ENCODE results near the gene GPR61. TPM values are rescaled to one million over a fixed set of nuclear protein-coding genes. Genes with fewer than 3 reads are reported as not detected.

GPR61 gene
- total and polyA plus RNA-seq, 9 of the 15 experiments (the other 6 are each of a cell fraction or from before 2014, with no cell fraction given): 0.04 to 1.1 (median 0.25) TPM; not detected in 4

- TF ChIP-seq ZNF584 (CRISPR knock-in tag; IDR thresholded peaks at IDR 0.05; ENCODE audit: low read depth): no peak
These were observed 8.3 kb upstream of the GPR61 start (continued) for GRCh38 chr1:109531380-109531779.

- TF ChIP-seq SFPQ (IDR thresholded peaks at IDR 0.05; ENCODE audit: low read depth, low read length): no peak
- TF ChIP-seq EGR1 (conservative IDR thresholded peaks at IDR 0.05): 0 out of 2 replicates have a peak, but pooled peaks have one; percentile 3
- no peak for TF ChIP-seq ATF7 (IDR thresholded peaks at IDR 0.05)
- TF ChIP-seq HNRNPH1 (optimal IDR thresholded peaks at IDR 0.05; ENCODE audit: low read depth, low read length): no peak
- TF ChIP-seq SIN3A (IDR thresholded peaks at IDR 0.05; ENCODE audit: borderline replicate concordance in 2 of 2, control insufficient read depth in 1 of 2, low read depth in 2 of 2, low read length in 2 of 2): 0 out of 4 replicates have a peak, but pooled peaks of 1 of the 2 experiments have one; percentile 2
- TF ChIP-seq MTA1 (IDR thresholded peaks at IDR 0.05; ENCODE audit: borderline replicate concordance): no peak
- TF ChIP-seq SUPT5H (IDR thresholded peaks at IDR 0.05): no peak
- TF ChIP-seq NR2C1 (IDR thresholded peaks at IDR 0.05): no peak
- no peak for TF ChIP-seq NR2C1 (tag; IDR thresholded peaks at IDR 0.05)
- no peak for TF ChIP-seq RBM15 (IDR thresholded peaks at IDR 0.05; ENCODE audit: insufficient read depth, low read length)
- TF ChIP-seq CHAMP1 (IDR thresholded peaks at IDR 0.05): no peak
- TF ChIP-seq STAT5B (CRISPR knock-in tag; IDR thresholded peaks at IDR 0.05): no peak
- TF ChIP-seq ZKSCAN1 (IDR thresholded peaks at IDR 0.05; ENCODE audit: low read depth, low read length): no peak
- Histone ChIP-seq H3K4me3 (no peak overlapping the region), H4K20me1 (replicated peaks; ENCODE audit: control insufficient read depth, insufficient read depth, low read length) (no peaks in the 10 kb centered on the region), H2AFZ (ENCODE audit: low read depth, low read length) (peak overlapping the region; percentile 97), H3K9me3 (replicated peaks; ENCODE audit: control insufficient read depth, insufficient read depth, low read depth, low read length) (no peaks in the 10 kb centered on the region), H3K4me2 (ENCODE audit: insufficient read depth, low read length) (0 out of 2 replicates have a peak overlapping the region, but pooled peaks have one; percentile 53), H3K79me2 (ENCODE audit: control insufficient read depth, insufficient read depth, low read length) (no peaks in the 10 kb centered on the region), H3K9me1 (ENCODE audit: control insufficient read depth, insufficient read depth, low read length) (no peaks in the 10 kb centered on the region), H3K4me1 (replicated peaks in 1 of 2; ENCODE audit: control insufficient read depth in 2 of 2, insufficient read depth in 2 of 2, low read length in 2 of 2) (peaks cover 9 to 14% of the 10 kb centered on the region in 2 experiments; a peak in 4 of 5 replicates), H3K36me3 (ENCODE audit: control insufficient read depth, insufficient read depth, low read length) (no peaks in the 10 kb centered on the region), H3K27me3 (ENCODE audit: control insufficient read depth in 2 of 2, insufficient read depth in 2 of 2, low read length in 2 of 2) (peaks cover 12 to 20% of the 10 kb centered on the region in 2 experiments), H3K9ac (ENCODE audit: insufficient read depth in 1 of 2, low read depth in 2 of 2, low read length in 2 of 2) (peak overlapping the region in 1 of 2 experiments; percentile 61; a peak in 1 of 4 replicates), H3K27ac (ENCODE audit: extremely low read depth, low read depth, low read length) (no peak overlapping the region)
- WGBS (ENCODE audit: insufficient coverage, low coverage, missing lambda C conversion rate): 37% methylated on average over 16 of the region's 16 CpGs
- DNase-seq (ENCODE audit: extremely low read depth in 1 of 4, low spot score in 3 of 4) (no peak), FAIRE-seq (no peak), ATAC-seq (no peak; the same call in 2 of the 3 replicates)
- CTCF ChIA-PET (ENCODE audit: low intra/inter-chr PET ratio): interaction anchor here (0.5 to 5.3 kb wide), 6 partner anchors 22 to 331 kb away, joined by 3 to 131 read pairs (median 22); partner anchors contain the start of gene CYB561D1
- in situ Hi-C loops (cut with MboI): loop anchor here (5.0 kb wide), 2 partner anchors 35 to 270 kb away; no protein-coding TSS in a partner anchor
- BruUV-seq (replicated peaks): no TSS peak
- intact Hi-C loops (cut with micrococcal nuclease): loop anchor here (1.0 to 10.0 kb wide), 9 partner anchors 32 to 417 kb away; partner anchors contain the start of genes CYB561D1 and ELAPOR1
- POLR2A ChIA-PET: interaction anchor here (0.6 to 4.9 kb wide), 14 partner anchors 10 to 257 kb away, joined by 3 to 21 read pairs (median 5); partner anchors contain the start of genes ATXN7L2, CYB561D1, GNAI3 and PSMA5
These were observed 7.8 kb upstream of the GPR61 start for GRCh38 chr1:109531826-109532364.

All from K562 (cell line).